ENCODE results near the gene METAP2. TPM values are rescaled to one million over a fixed set of nuclear protein-coding genes. Genes with fewer than 3 reads are reported as not detected.
A peak's percentile ranks its signal among the peaks of the same experiment; 100 is the strongest.

Gene METAP2
- total RNA-seq, 1 experiment from 2014 or later: 127 TPM

DNA sequence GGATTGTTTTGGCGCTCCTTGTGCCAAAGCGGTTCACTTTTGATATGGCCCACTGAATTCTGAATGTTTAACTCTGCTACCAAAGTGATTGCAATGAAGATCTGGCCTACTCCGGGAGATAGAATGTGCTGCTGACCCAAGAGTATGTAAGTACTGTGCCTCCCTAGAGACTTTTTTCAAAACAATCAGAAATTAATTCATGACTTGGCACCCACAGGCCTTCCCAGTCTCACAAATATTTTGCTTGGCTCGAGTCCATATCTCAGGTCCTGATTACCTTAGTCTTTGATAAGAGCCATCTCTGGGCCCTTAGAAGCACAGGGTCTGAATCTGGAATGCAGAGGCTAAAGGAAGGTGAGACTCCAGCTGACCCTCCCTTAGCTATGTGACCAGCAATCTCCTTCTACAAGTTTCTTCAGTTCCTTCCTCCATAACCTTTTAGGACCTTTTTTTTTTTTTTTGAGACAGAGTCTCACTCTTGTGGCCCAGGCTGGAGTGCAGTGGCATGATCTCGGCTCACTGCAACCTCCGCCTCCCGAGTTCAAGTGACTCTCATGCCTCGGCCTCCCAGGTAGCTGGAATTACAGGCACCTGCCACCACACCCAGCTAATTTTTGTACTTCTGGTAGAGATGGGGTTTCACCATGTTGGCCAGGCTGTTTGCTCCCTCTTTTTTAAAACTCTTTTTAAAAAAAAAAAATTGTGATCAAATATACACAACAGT, 49.5 kb upstream of the METAP2 start:
- Histone ChIP-seq H3K9me3 (ENCODE audit: control insufficient read depth in 1 of 2, insufficient read depth in 1 of 2, low read depth in 1 of 2, low read length in 2 of 2) (no peaks in the 10 kb centered on the region), H3K4me1 (ENCODE audit: control insufficient read depth in 1 of 2, insufficient read depth in 2 of 2, low read length in 2 of 2) (peaks cover 4 to 13% of the 10 kb centered on the region in 2 experiments; a peak in 3 of 4 replicates), H3K27ac (ENCODE audit: low read depth, low read length) (no peak overlapping the region), H4K20me1 (ENCODE audit: insufficient read depth) (no peaks in the 10 kb centered on the region), H3K4me2 (ENCODE audit: low read length) (peak overlapping the region; percentile 14), H3K9me2 (ENCODE audit: insufficient read depth) (no peaks in the 10 kb centered on the region), H3K79me2 (ENCODE audit: insufficient read depth, low read length) (no peaks in the 10 kb centered on the region), H3K36me3 (ENCODE audit: control insufficient read depth in 1 of 2, insufficient read depth in 2 of 2, low read length in 2 of 2) (no peaks in the 10 kb centered on the region), H2AFZ (ENCODE audit: low read depth, low read length, poor library complexity, severe bottlenecking) (peak overlapping the region; percentile 98), H3K9ac (ENCODE audit: low read length) (no peak overlapping the region), H3K27me3 (ENCODE audit: insufficient read depth, low read length) (no peaks in the 10 kb centered on the region), H3K4me3 (replicated peaks in 1 of 2; ENCODE audit: low read depth in 1 of 2, low read length in 2 of 2) (no peak overlapping the region)
- ChIA-PET POLR2A (no interaction called here), RAD21 (ENCODE audit: low non-redundant PET in 1 of 2, low total read pairs in 2 of 2, uncharacterized antibody in 2 of 2, unreplicated experiment in 2 of 2) (no interaction called here), CTCF (no interaction called here)
- BruUV-seq (replicated peaks): no TSS peak
- peak; percentile 16 for DNase-seq (ENCODE audit: low read depth, low spot score)
- intact Hi-C loops (cut with micrococcal nuclease): no loop called here
- TF ChIP-seq ZFX (IDR thresholded peaks at IDR 0.05) (no peak), SP1 (IDR thresholded peaks at IDR 0.05; ENCODE audit: low read depth) (no peak), SRF (IDR thresholded peaks at IDR 0.05; ENCODE audit: low read depth) (no peak), ZNF274 (IDR thresholded peaks at IDR 0.05; ENCODE audit: low read depth, low read length) (no peak), EZH2 (IDR thresholded peaks at IDR 0.05) (no peak), TCF7L2 (IDR thresholded peaks at IDR 0.05; ENCODE audit: borderline replicate concordance, extremely low read depth, insufficient read depth, insufficient read length) (no peak), ELF1 (IDR thresholded peaks at IDR 0.05; ENCODE audit: borderline replicate concordance, low read depth) (no peak), POLR2A (IDR thresholded peaks at IDR 0.05; ENCODE audit: borderline replicate concordance, extremely low read depth, insufficient read depth, insufficient read length) (no peak), CBX3 (IDR thresholded peaks at IDR 0.05; ENCODE audit: low read depth) (no peak), CEBPB (IDR thresholded peaks at IDR 0.05; ENCODE audit: low read depth) (no peak), FOSL1 (IDR thresholded peaks at IDR 0.05; ENCODE audit: low read depth) (no peak), EZH2phosphoT487 (IDR thresholded peaks at IDR 0.05; ENCODE audit: borderline replicate concordance) (no peak), POLR2AphosphoS5 (IDR thresholded peaks at IDR 0.05; ENCODE audit: low read depth, low read length) (no peak)
- TF ChIP-seq, protein P1, sequence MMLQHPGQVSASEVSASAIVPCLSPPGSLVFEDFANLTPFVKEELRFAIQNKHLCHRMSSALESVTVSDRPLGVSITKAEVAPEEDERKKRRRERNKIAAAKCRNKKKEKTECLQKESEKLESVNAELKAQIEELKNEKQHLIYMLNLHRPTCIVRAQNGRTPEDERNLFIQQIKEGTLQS (IDR thresholded peaks at IDR 0.05): no peak
- TF ChIP-seq, protein P2, sequence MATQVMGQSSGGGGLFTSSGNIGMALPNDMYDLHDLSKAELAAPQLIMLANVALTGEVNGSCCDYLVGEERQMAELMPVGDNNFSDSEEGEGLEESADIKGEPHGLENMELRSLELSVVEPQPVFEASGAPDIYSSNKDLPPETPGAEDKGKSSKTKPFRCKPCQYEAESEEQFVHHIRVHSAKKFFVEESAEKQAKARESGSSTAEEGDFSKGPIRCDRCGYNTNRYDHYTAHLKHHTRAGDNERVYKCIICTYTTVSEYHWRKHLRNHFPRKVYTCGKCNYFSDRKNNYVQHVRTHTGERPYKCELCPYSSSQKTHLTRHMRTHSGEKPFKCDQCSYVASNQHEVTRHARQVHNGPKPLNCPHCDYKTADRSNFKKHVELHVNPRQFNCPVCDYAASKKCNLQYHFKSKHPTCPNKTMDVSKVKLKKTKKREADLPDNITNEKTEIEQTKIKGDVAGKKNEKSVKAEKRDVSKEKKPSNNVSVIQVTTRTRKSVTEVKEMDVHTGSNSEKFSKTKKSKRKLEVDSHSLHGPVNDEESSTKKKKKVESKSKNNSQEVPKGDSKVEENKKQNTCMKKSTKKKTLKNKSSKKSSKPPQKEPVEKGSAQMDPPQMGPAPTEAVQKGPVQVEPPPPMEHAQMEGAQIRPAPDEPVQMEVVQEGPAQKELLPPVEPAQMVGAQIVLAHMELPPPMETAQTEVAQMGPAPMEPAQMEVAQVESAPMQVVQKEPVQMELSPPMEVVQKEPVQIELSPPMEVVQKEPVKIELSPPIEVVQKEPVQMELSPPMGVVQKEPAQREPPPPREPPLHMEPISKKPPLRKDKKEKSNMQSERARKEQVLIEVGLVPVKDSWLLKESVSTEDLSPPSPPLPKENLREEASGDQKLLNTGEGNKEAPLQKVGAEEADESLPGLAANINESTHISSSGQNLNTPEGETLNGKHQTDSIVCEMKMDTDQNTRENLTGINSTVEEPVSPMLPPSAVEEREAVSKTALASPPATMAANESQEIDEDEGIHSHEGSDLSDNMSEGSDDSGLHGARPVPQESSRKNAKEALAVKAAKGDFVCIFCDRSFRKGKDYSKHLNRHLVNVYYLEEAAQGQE (IDR thresholded peaks at IDR 0.05; ENCODE audit: low read depth): no peak
- TF ChIP-seq, protein P3, sequence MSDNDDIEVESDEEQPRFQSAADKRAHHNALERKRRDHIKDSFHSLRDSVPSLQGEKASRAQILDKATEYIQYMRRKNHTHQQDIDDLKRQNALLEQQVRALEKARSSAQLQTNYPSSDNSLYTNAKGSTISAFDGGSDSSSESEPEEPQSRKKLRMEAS (IDR thresholded peaks at IDR 0.05): no peak
- TF ChIP-seq, protein P4, sequence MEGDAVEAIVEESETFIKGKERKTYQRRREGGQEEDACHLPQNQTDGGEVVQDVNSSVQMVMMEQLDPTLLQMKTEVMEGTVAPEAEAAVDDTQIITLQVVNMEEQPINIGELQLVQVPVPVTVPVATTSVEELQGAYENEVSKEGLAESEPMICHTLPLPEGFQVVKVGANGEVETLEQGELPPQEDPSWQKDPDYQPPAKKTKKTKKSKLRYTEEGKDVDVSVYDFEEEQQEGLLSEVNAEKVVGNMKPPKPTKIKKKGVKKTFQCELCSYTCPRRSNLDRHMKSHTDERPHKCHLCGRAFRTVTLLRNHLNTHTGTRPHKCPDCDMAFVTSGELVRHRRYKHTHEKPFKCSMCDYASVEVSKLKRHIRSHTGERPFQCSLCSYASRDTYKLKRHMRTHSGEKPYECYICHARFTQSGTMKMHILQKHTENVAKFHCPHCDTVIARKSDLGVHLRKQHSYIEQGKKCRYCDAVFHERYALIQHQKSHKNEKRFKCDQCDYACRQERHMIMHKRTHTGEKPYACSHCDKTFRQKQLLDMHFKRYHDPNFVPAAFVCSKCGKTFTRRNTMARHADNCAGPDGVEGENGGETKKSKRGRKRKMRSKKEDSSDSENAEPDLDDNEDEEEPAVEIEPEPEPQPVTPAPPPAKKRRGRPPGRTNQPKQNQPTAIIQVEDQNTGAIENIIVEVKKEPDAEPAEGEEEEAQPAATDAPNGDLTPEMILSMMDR (IDR thresholded peaks at IDR 0.05 in 2 of 3, conservative IDR thresholded peaks at IDR 0.05 in 1 of 3; ENCODE audit: borderline replicate concordance in 1 of 3, insufficient read depth in 1 of 3, low read depth in 2 of 3, low read length in 2 of 3): no peak
- TF ChIP-seq, protein P5, sequence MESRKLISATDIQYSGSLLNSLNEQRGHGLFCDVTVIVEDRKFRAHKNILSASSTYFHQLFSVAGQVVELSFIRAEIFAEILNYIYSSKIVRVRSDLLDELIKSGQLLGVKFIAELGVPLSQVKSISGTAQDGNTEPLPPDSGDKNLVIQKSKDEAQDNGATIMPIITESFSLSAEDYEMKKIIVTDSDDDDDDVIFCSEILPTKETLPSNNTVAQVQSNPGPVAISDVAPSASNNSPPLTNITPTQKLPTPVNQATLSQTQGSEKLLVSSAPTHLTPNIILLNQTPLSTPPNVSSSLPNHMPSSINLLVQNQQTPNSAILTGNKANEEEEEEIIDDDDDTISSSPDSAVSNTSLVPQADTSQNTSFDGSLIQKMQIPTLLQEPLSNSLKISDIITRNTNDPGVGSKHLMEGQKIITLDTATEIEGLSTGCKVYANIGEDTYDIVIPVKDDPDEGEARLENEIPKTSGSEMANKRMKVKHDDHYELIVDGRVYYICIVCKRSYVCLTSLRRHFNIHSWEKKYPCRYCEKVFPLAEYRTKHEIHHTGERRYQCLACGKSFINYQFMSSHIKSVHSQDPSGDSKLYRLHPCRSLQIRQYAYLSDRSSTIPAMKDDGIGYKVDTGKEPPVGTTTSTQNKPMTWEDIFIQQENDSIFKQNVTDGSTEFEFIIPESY (IDR thresholded peaks at IDR 0.05; ENCODE audit: extremely low read depth, insufficient replicate concordance, low read length): no peak
- ATAC-seq: peak; percentile 57

All from HCT116 (cell line).